Testis (tissue), 3 donors: Measurements from ENCODE around the gene LARGE2. TPM values are rescaled to one million over a fixed set of nuclear protein-coding genes. Genes with fewer than 3 reads are reported as not detected.

ENCODE experiments used
- DNase-seq: peaks from one replicate; pipeline ENCODE4 v3.0.0-alpha.2; 2019
- H3K27ac ChIP-seq, 2 donors: fragments of 200-600 bp; sonication (generic); one replicate each; pipeline ENCODE4 v1.5.1; 2019
- H3K27me3 ChIP-seq: fragments of 200-600 bp; sonication (generic); one replicate; pipeline ENCODE4 v1.5.1; 2019
- H3K36me3 ChIP-seq: fragments of 200-600 bp; sonication (generic); one replicate; pipeline ENCODE4 v1.5.1; 2017; ENCODE audit warnings: low read depth; ENCODE audit errors: missing control alignments
- H3K4me1 ChIP-seq: fragments of 200-600 bp; sonication (generic); one replicate; pipeline ENCODE4 v1.5.1; 2019
- H3K4me3 ChIP-seq, 2 donors: fragments of 200-600 bp; sonication (generic); one replicate each; pipeline ENCODE4 v1.5.1; 2017 to 2019
- H3K9me3 ChIP-seq: fragments of 200-600 bp; sonication (generic); one replicate; pipeline ENCODE4 v1.5.1; 2017
- CTCF ChIP-seq, 3 experiments: fragments of 450-650 bp in 2 of 3; fragments of 200-600 bp in 1 of 3; sonication (generic) in 1 of 3; IDR thresholded peaks; one replicate each; pipeline ENCODE4 v1.5.1; 2016 to 2019; ENCODE audit warnings: antibody characterized with exemption in 3 of 3, mild to moderate bottlenecking in 2 of 3, moderate library complexity in 1 of 3
- POLR2A ChIP-seq: fragments of 450-650 bp; IDR thresholded peaks from one replicate; pipeline ENCODE4 v1.6.1; 2017; ENCODE audit warnings: antibody characterized with exemption, mild to moderate bottlenecking, moderate library complexity
- WGBS, 2 donors: methylation state at CpG; one replicate each; pipeline ENCODE4 v1.1.5; 2018; 5-methylcytosine and 5-hydroxymethylcytosine counted together
- intact Hi-C: fragments of 100-400 bp; cut with DNase I; formaldehyde crosslinking; loops from one replicate; pipeline ENCODE4 v1.15.1; 2023; ENCODE audit warnings: low total_unique reads
- polyA plus RNA-seq: library from polyadenylated mRNA; stranded (reverse); fragments of 350-450 nt; fragmentation: Illumina TruSeq; extraction: RNeasy Lipid Tissue Mini Kit (QIAGEN cat#74804); gene quantifications from one replicate; pipeline ENCODE4 v1.2.3, GENCODE V29; 2014; ENCODE audit warnings: low read depth, low replicate concordance; ENCODE audit not compliant: insufficient read depth
- total RNA-seq, 2 donors: library from RNA; depleted of rRNA; stranded (reverse); fragments of >200 nt; gene quantifications; one replicate each; pipeline ENCODE4 v1.2.3, GENCODE V29; 2016

The LARGE2 gene
- total and polyA plus RNA-seq, 3 donors from 2014 or later: 2.1 to 4.7 (median 3.4) TPM

- Histone ChIP-seq H3K4me1 (no peaks in the 10 kb centered on the region), H3K4me3 (no peak overlapping the region), H3K36me3 (no peaks in the 10 kb centered on the region), H3K9me3 (no peaks in the 10 kb centered on the region), H3K27me3 (no peaks in the 10 kb centered on the region), H3K27ac (no peak overlapping the region)
- TF ChIP-seq POLR2A (no peak), CTCF (IDR thresholded peaks at IDR 0.05) (no peak)
- DNase-seq: no peak
- 81% methylated on average over 10 of the region's 10 CpGs; no CpG with 5 or more reads in 1 of the 2 donors for WGBS, 2 donors
- intact Hi-C loops: no loop called here
Observed at GRCh38 chr11:45931739-45932138, 9.3 kb downstream of the LARGE2 start.

- 82 to 89% methylated on average over 7 to 8 of the region's 8 CpGs for WGBS, 2 donors
- no peaks in the 10 kb centered on the region for H3K4me1 ChIP-seq
- TF ChIP-seq CTCF (IDR thresholded peaks at IDR 0.05) (no peak), POLR2A (no peak)
- no peak overlapping the region for H3K27ac ChIP-seq
- intact Hi-C loops: no loop called here
- no peaks in the 10 kb centered on the region for H3K27me3 ChIP-seq
- H3K4me3 ChIP-seq: no peak overlapping the region
- no peaks in the 10 kb centered on the region for H3K36me3 ChIP-seq
- no peak for DNase-seq
- H3K9me3 ChIP-seq: no peaks in the 10 kb centered on the region
Observed at GRCh38 chr11:45932217-45932616, 9.8 kb downstream of the LARGE2 start.

- no peak for TF ChIP-seq CTCF (IDR thresholded peaks at IDR 0.05)
- TF ChIP-seq POLR2A: no peak
- Histone ChIP-seq H3K9me3 (no peaks in the 10 kb centered on the region), H3K4me1 (no peaks in the 10 kb centered on the region), H3K4me3 (no peak overlapping the region), H3K36me3 (no peaks in the 10 kb centered on the region), H3K27ac (no peak overlapping the region), H3K27me3 (no peaks in the 10 kb centered on the region)
- WGBS, 2 donors: 53 to 66% methylated on average over 15 of the region's 15 CpGs
- no peak for DNase-seq
- intact Hi-C loops: no loop called here
Observed at GRCh38 chr11:45933131-45933831, 10.8 kb downstream of the LARGE2 start.

- TF ChIP-seq POLR2A: no peak
- no peak for TF ChIP-seq CTCF (IDR thresholded peaks at IDR 0.05)
- H3K27me3 ChIP-seq: no peaks in the 10 kb centered on the region
- intact Hi-C loops: no loop called here
- H3K4me1 ChIP-seq: no peaks in the 10 kb centered on the region
- no peaks in the 10 kb centered on the region for H3K9me3 ChIP-seq
- DNase-seq: no peak
- WGBS, 2 donors: 86 to 92% methylated on average over 21 of the region's 21 CpGs
- no peak overlapping the region for H3K27ac ChIP-seq
- no peak overlapping the region for H3K4me3 ChIP-seq
- H3K36me3 ChIP-seq: no peaks in the 10 kb centered on the region
Observed at GRCh38 chr11:45933846-45934579, 11.6 kb downstream of the LARGE2 start.
